Peyer's patch (tissue), 4 donors: ENCODE measurements around the gene PPIA.

Experiments used
- CTCF ChIP-seq, 6 experiments: fragments of 450-650 bp in 4 of 6; fragments of 200-600 bp in 2 of 6; sonication (generic) in 1 of 6; IDR thresholded peaks; one replicate each; pipeline ENCODE4 v1.5.1; 2017 to 2019; ENCODE audit warnings: antibody characterized with exemption in 6 of 6, mild to moderate bottlenecking in 3 of 6, moderate library complexity in 1 of 6
- POLR2A ChIP-seq, 2 donors: fragments of 450-650 bp; IDR thresholded peaks; one replicate each; pipeline ENCODE4 v1.5.1; 2017; ENCODE audit warnings: antibody characterized with exemption in 2 of 2, mild to moderate bottlenecking in 2 of 2, moderate library complexity in 2 of 2

DNA sequence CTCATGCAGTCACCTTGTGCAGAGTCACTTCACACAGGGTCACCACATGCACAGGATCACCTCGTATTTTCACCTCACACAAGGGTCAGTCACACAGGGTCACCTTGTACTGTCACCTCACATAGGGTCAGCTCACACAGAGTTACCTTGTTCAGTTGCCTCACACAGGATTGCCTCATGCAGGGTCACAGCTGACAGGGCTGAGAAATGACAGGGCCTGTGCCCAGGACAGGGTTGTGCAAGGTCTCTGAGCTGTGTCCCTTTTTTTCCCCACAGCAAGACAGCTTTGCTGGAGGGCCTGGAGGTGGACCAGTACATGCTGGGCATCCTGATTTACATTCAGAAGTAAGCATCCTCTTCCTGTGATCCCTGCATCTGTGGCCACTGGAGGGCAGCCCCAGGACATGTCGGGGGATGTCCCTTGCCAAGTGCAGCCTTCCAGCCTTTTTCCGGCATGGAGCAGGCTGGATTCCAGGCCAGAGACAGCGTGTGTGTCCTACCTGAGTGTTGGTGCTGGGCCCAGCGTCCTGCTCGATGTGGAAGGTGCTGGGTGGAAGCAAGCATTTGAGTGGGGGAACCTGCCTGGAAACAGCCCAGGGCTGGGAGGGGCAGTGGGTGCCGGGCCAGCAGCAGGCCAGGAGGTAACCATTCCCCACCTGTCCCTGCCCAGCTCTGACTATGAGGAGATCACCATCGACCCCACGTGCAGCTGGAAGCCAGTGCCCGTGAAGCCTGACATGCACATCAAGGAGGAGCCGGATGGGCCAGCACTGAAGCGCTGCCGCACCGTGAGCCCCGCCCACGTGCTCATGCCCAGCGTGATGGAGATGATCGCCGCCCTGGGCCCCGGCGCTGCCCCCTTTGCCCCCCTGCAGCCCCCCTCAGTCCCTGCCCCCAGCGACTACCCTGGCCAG lies 31.6 kb upstream of the PPIA start:
- TF ChIP-seq CTCF (IDR thresholded peaks at IDR 0.05), result no peak
- no peak for TF ChIP-seq POLR2A (IDR thresholded peaks at IDR 0.05)
